GM23338 (cell line): ENCODE data around the gene ANKRD34B. TPM values are rescaled to one million over a fixed set of nuclear protein-coding genes. Genes with fewer than 3 reads are reported as not detected.

Source experiments
- ATAC-seq: fragments of 200-7000 bp; cut with Tn5 transposase; 3 replicates; pipeline ENCODE4 v1.9.1; 2020
- DNase-seq: peaks from one replicate; pipeline ENCODE4 v3.0.0-alpha.2; 2015; ENCODE audit warnings: low spot score
- H2AFZ ChIP-seq: fragments of 200-600 bp; sonication (generic); 2 replicates; pipeline ENCODE4 v1.8.0; 2016; ENCODE audit warnings: antibody characterized with exemption, mild to moderate bottlenecking, moderate library complexity
- H3F3A ChIP-seq: fragments of 200-600 bp; sonication (generic); replicated peaks from 2 replicates; pipeline ENCODE4 v1.8.0; 2017; ENCODE audit warnings: antibody characterized with exemption, mixed run types, low read depth
- H3K27ac ChIP-seq: fragments of 200-600 bp; sonication (generic); 2 replicates; pipeline ENCODE4 v1.6.1; 2016; ENCODE audit warnings: low read depth
- H3K27me3 ChIP-seq: fragments of 200-600 bp; sonication (generic); 2 replicates; pipeline ENCODE4 v1.8.0; 2016; ENCODE audit warnings: mild to moderate bottlenecking, mixed run types, moderate library complexity; ENCODE audit not compliant: insufficient read depth
- H3K36me3 ChIP-seq: fragments of 200-600 bp; sonication (generic); 2 replicates; pipeline ENCODE4 v1.8.0; 2016; ENCODE audit warnings: mild to moderate bottlenecking; ENCODE audit not compliant: insufficient read depth
- H3K4me1 ChIP-seq: fragments of 200-600 bp; sonication (generic); 2 replicates; pipeline ENCODE4 v1.8.0; 2016; ENCODE audit warnings: mild to moderate bottlenecking, moderate library complexity; ENCODE audit not compliant: insufficient read depth
- H3K4me2 ChIP-seq: fragments of 200-600 bp; sonication (generic); 2 replicates; pipeline ENCODE4 v1.7.1; 2017; ENCODE audit warnings: mixed run types
- H3K4me3 ChIP-seq: fragments of 200-600 bp; sonication (generic); 2 replicates; pipeline ENCODE4 v1.6.1; 2016; ENCODE audit warnings: mixed run types
- H3K79me2 ChIP-seq: fragments of 200-600 bp; sonication (generic); replicated peaks from 2 replicates; pipeline ENCODE4 v1.8.0; 2017; ENCODE audit warnings: mild to moderate bottlenecking; ENCODE audit not compliant: insufficient read depth
- H3K9me2 ChIP-seq: fragments of 200-600 bp; sonication (generic); 2 replicates; pipeline ENCODE4 v1.8.0; 2017; ENCODE audit not compliant: insufficient read depth
- H4K20me1 ChIP-seq: fragments of 200-600 bp; sonication (generic); replicated peaks from 2 replicates; pipeline ENCODE4 v1.8.0; 2017; ENCODE audit warnings: mild to moderate bottlenecking; ENCODE audit not compliant: insufficient read depth
- H3K27ac Mint-ChIP-seq: 2 replicates; pipeline ENCODE4 v1.8.0; 2020; ENCODE audit warnings: inconsistent platforms, mild to moderate bottlenecking, moderate library complexity, mixed read lengths
- H3K27me3 Mint-ChIP-seq: 3 replicates; pipeline ENCODE4 v1.8.0; 2022; ENCODE audit warnings: low read depth, mild to moderate bottlenecking, moderate library complexity, mixed read lengths, inconsistent platforms; ENCODE audit not compliant: insufficient read depth, poor library complexity
- H3K36me3 Mint-ChIP-seq: 3 replicates; pipeline ENCODE4 v1.8.0; 2021; ENCODE audit warnings: low read depth, mild to moderate bottlenecking, inconsistent platforms, moderate library complexity, mixed read lengths
- H3K4me1 Mint-ChIP-seq: 3 replicates; pipeline ENCODE4 v1.8.0; 2020; ENCODE audit warnings: mild to moderate bottlenecking, inconsistent platforms, mixed read lengths
- H3K4me3 Mint-ChIP-seq: 3 replicates; pipeline ENCODE4 v1.8.0; 2021; ENCODE audit warnings: moderate library complexity, mild to moderate bottlenecking, inconsistent platforms, mixed read lengths
- H3K9me3 Mint-ChIP-seq: 3 replicates; pipeline ENCODE4 v1.8.0; 2020; ENCODE audit warnings: moderate library complexity, mild to moderate bottlenecking, inconsistent platforms, mixed read lengths
- CREB1 ChIP-seq: fragments of 250-450 bp; sonication (Bioruptor Pico); IDR thresholded peaks from 2 replicates; pipeline ENCODE4 v1.5.0; 2020; ENCODE audit warnings: low read depth, mild to moderate bottlenecking, moderate library complexity
- EZH2 ChIP-seq: fragments of 200-600 bp; sonication (generic); IDR thresholded peaks from one replicate; pipeline ENCODE4 v1.8.0; 2017; ENCODE audit warnings: antibody characterized with exemption, mild to moderate bottlenecking, low read depth; ENCODE audit not compliant: unreplicated experiment
- EZH2phosphoT487 ChIP-seq: fragments of 200-600 bp; sonication (generic); IDR thresholded peaks from one replicate; pipeline ENCODE4 v1.8.1; 2018; ENCODE audit warnings: antibody characterized with exemption; ENCODE audit not compliant: unreplicated experiment
- JUNB ChIP-seq: IDR thresholded peaks from one replicate; pipeline ENCODE4 v1.6.1; 2016; ENCODE audit warnings: antibody characterized with exemption; ENCODE audit not compliant: unreplicated experiment
- NANOG ChIP-seq: IDR thresholded peaks from 2 replicates; pipeline ENCODE4 v1.6.1; 2016; ENCODE audit warnings: antibody characterized with exemption, borderline replicate concordance
- POLR2AphosphoS5 ChIP-seq: IDR thresholded peaks from 2 replicates; pipeline ENCODE4 v1.6.1; 2016; ENCODE audit warnings: antibody characterized with exemption, low read depth
- REST ChIP-seq: IDR thresholded peaks from one replicate; pipeline ENCODE4 v1.6.1; 2018; ENCODE audit warnings: antibody characterized with exemption; ENCODE audit not compliant: unreplicated experiment
- STAT1 ChIP-seq: IDR thresholded peaks from one replicate; pipeline ENCODE4 v1.6.1; 2016; ENCODE audit warnings: antibody characterized with exemption; ENCODE audit not compliant: unreplicated experiment
- ZNF114 ChIP-seq: fragments of 250-450 bp; sonication (Bioruptor Pico); IDR thresholded peaks from 2 replicates; pipeline ENCODE4 v1.5.0; 2020; ENCODE audit warnings: mild to moderate bottlenecking, moderate library complexity
- ZNF331 ChIP-seq: fragments of 250-450 bp; sonication (Bioruptor Pico); IDR thresholded peaks from 2 replicates; pipeline ENCODE4 v1.5.0; 2020; ENCODE audit warnings: low read depth, mild to moderate bottlenecking, moderate library complexity
- polyA plus RNA-seq: library from polyadenylated mRNA; unstranded; fragments of >200 nt; fragmentation: Nextera tagmentation; extraction: Ambion mirVana; gene quantifications from 2 replicates; pipeline ENCODE4 v1.2.1, GENCODE V29; 2016
- total RNA-seq: library from RNA; depleted of rRNA; stranded (reverse); fragments of >200 nt; shearing (Covaris generic); gene quantifications from 2 replicates; pipeline ENCODE4 v1.2.3, GENCODE V29; 2014
- TF ChIP-seq, protein P1 (sequence below), 2 experiments: fragments of 200-600 bp in 1 of 2; sonication (generic) in 1 of 2; conservative IDR thresholded peaks; 2 replicates each; pipeline versions ENCODE4 v1.5.1 to v1.6.1; 2016 to 2017; ENCODE audit warnings: antibody characterized with exemption in 2 of 2, low read depth in 2 of 2, mild to moderate bottlenecking in 2 of 2, moderate library complexity in 1 of 2
- TF ChIP-seq, protein P2 (sequence below): fragments of 250-450 bp; sonication (Bioruptor Pico); IDR thresholded peaks from 2 replicates; pipeline ENCODE4 v1.5.0; 2020; ENCODE audit warnings: mild to moderate bottlenecking, moderate library complexity
- TF ChIP-seq, protein P3 (sequence below): IDR thresholded peaks from 2 replicates; pipeline ENCODE4 v1.6.1; 2016; ENCODE audit warnings: antibody characterized with exemption

ANKRD34B gene
- total and polyA plus RNA-seq, 2 experiments from 2014 or later: 1.6 to 2.9 TPM

DNA sequence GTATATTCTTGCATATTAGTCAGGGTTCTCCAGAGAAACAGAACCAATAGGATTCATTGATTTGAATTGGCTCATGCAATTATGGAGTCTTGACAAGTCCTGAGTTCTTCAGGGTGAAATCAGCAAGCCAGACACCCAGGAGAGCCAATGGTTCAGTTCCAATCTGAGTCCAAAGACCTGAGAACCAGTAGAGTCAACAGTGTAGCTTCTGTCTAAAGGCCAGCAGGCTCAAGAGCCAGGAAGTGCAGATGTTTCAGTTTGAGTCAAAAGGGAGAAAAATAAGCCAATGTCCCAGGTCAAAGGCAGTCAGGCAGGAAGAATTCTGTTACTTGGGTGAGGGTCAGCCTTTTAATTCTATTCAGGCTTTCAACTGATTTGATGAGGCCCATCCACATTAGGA, 37.8 kb upstream of the ANKRD34B start:
- H3K4me3 Mint-ChIP-seq: no peak overlapping the region
- ATAC-seq: no peak
- no peaks in the 10 kb centered on the region for H3K36me3 ChIP-seq
- DNase-seq: no peak
- H3K4me2 ChIP-seq: no peak overlapping the region
- H3K27me3 Mint-ChIP-seq: peaks cover 1% of the 10 kb centered on the region
- H3K4me1 ChIP-seq: no peaks in the 10 kb centered on the region
- no peaks in the 10 kb centered on the region for H3F3A ChIP-seq
- no peaks in the 10 kb centered on the region for H3K4me1 Mint-ChIP-seq
- TF ChIP-seq EZH2: no peak
- TF ChIP-seq, protein P1, sequence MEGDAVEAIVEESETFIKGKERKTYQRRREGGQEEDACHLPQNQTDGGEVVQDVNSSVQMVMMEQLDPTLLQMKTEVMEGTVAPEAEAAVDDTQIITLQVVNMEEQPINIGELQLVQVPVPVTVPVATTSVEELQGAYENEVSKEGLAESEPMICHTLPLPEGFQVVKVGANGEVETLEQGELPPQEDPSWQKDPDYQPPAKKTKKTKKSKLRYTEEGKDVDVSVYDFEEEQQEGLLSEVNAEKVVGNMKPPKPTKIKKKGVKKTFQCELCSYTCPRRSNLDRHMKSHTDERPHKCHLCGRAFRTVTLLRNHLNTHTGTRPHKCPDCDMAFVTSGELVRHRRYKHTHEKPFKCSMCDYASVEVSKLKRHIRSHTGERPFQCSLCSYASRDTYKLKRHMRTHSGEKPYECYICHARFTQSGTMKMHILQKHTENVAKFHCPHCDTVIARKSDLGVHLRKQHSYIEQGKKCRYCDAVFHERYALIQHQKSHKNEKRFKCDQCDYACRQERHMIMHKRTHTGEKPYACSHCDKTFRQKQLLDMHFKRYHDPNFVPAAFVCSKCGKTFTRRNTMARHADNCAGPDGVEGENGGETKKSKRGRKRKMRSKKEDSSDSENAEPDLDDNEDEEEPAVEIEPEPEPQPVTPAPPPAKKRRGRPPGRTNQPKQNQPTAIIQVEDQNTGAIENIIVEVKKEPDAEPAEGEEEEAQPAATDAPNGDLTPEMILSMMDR (conservative IDR thresholded peaks at IDR 0.05; ENCODE audit: low read depth in 2 of 2): no peak
- TF ChIP-seq CREB1: no peak
- no peak for TF ChIP-seq EZH2phosphoT487
- TF ChIP-seq ZNF331 (CRISPR knock-in tag): no peak
- no peak for TF ChIP-seq STAT1
- TF ChIP-seq REST: no peak
- no peak for TF ChIP-seq ZNF114 (CRISPR knock-in tag)
- TF ChIP-seq, protein P2, sequence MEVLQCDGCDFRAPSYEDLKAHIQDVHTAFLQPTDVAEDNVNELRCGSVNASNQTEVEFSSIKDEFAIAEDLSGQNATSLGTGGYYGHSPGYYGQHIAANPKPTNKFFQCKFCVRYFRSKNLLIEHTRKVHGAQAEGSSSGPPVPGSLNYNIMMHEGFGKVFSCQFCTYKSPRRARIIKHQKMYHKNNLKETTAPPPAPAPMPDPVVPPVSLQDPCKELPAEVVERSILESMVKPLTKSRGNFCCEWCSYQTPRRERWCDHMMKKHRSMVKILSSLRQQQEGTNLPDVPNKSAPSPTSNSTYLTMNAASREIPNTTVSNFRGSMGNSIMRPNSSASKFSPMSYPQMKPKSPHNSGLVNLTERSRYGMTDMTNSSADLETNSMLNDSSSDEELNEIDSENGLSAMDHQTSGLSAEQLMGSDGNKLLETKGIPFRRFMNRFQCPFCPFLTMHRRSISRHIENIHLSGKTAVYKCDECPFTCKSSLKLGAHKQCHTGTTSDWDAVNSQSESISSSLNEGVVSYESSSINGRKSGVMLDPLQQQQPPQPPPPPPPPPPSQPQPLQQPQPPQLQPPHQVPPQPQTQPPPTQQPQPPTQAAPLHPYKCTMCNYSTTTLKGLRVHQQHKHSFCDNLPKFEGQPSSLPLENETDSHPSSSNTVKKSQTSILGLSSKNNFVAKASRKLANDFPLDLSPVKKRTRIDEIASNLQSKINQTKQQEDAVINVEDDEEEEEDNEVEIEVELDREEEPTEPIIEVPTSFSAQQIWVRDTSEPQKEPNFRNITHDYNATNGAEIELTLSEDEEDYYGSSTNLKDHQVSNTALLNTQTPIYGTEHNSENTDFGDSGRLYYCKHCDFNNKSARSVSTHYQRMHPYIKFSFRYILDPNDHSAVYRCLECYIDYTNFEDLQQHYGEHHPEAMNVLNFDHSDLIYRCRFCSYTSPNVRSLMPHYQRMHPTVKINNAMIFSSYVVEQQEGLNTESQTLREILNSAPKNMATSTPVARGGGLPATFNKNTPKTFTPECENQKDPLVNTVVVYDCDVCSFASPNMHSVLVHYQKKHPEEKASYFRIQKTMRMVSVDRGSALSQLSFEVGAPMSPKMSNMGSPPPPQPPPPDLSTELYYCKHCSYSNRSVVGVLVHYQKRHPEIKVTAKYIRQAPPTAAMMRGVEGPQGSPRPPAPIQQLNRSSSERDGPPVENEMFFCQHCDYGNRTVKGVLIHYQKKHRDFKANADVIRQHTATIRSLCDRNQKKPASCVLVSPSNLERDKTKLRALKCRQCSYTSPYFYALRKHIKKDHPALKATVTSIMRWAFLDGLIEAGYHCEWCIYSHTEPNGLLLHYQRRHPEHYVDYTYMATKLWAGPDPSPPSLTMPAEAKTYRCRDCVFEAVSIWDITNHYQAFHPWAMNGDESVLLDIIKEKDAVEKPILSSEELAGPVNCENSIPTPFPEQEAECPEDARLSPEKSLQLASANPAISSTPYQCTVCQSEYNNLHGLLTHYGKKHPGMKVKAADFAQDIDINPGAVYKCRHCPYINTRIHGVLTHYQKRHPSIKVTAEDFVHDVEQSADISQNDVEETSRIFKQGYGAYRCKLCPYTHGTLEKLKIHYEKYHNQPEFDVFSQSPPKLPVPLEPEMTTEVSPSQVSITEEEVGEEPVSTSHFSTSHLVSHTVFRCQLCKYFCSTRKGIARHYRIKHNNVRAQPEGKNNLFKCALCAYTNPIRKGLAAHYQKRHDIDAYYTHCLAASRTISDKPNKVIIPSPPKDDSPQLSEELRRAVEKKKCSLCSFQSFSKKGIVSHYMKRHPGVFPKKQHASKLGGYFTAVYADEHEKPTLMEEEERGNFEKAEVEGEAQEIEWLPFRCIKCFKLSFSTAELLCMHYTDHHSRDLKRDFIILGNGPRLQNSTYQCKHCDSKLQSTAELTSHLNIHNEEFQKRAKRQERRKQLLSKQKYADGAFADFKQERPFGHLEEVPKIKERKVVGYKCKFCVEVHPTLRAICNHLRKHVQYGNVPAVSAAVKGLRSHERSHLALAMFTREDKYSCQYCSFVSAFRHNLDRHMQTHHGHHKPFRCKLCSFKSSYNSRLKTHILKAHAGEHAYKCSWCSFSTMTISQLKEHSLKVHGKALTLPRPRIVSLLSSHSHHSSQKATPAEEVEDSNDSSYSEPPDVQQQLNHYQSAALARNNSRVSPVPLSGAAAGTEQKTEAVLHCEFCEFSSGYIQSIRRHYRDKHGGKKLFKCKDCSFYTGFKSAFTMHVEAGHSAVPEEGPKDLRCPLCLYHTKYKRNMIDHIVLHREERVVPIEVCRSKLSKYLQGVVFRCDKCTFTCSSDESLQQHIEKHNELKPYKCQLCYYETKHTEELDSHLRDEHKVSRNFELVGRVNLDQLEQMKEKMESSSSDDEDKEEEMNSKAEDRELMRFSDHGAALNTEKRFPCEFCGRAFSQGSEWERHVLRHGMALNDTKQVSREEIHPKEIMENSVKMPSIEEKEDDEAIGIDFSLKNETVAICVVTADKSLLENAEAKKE: no peak
- TF ChIP-seq, protein P3, sequence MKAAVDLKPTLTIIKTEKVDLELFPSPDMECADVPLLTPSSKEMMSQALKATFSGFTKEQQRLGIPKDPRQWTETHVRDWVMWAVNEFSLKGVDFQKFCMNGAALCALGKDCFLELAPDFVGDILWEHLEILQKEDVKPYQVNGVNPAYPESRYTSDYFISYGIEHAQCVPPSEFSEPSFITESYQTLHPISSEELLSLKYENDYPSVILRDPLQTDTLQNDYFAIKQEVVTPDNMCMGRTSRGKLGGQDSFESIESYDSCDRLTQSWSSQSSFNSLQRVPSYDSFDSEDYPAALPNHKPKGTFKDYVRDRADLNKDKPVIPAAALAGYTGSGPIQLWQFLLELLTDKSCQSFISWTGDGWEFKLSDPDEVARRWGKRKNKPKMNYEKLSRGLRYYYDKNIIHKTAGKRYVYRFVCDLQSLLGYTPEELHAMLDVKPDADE: no peak
- TF ChIP-seq JUNB: no peak
- TF ChIP-seq NANOG: no peak
- TF ChIP-seq POLR2AphosphoS5: no peak
- H3K27ac ChIP-seq: no peak overlapping the region
- no peak overlapping the region for H3K4me3 ChIP-seq
- H3K36me3 Mint-ChIP-seq: no peaks in the 10 kb centered on the region
- H3K27me3 ChIP-seq: no peaks in the 10 kb centered on the region
- no peaks in the 10 kb centered on the region for H4K20me1 ChIP-seq
- H3K9me2 ChIP-seq: no peaks in the 10 kb centered on the region; the same call in 1 of the 2 replicates
- H3K27ac Mint-ChIP-seq: no peak overlapping the region
- H3K9me3 Mint-ChIP-seq: no peaks in the 10 kb centered on the region
- no peak overlapping the region for H2AFZ ChIP-seq
- no peaks in the 10 kb centered on the region for H3K79me2 ChIP-seq
